Hippocampal formation (tissue), 2 donors: ENCODE measurements around the gene CARNS1.
A peak's percentile ranks its signal among the peaks of the same experiment; 100 is the strongest.

Experiments
- DNase-seq, 2 donors: peaks; one replicate each; lab custom pipeline; 2025; lab: John Stamatoyannopoulos, UW

CARNS1 gene

GRCh38 chr11:67376063-67376820 is 39.2 kb upstream of the CARNS1 start:
- DNase-seq: no peak

GRCh38 chr11:67376873-67377808 is 38.3 kb upstream of the CARNS1 start:
- DNase-seq: no peak

- DNase-seq: no peak
These were observed 36.9 kb upstream of the CARNS1 start for GRCh38 chr11:67378544-67378943.

GRCh38 chr11:67379061-67380058 is 36.1 kb upstream of the CARNS1 start:
- no peak for DNase-seq

GRCh38 chr11:67381244-67381972 is 34.1 kb upstream of the CARNS1 start:
- no peak for DNase-seq

- peak; percentile 66 to 69 for DNase-seq
These were observed 33.0 kb upstream of the CARNS1 start for GRCh38 chr11:67382276-67383136.

GRCh38 chr11:67384851-67385366 is 30.6 kb upstream of the CARNS1 start:
- peak; percentile 30 to 66 for DNase-seq

GRCh38 chr11:67387069-67387468 is 28.4 kb upstream of the CARNS1 start:
- DNase-seq: no peak

- no peak for DNase-seq
These were observed 28.0 kb upstream of the CARNS1 start for GRCh38 chr11:67387518-67387917.

GRCh38 chr11:67389477-67389876 is 26.0 kb upstream of the CARNS1 start:
- no peak for DNase-seq

GRCh38 chr11:67390947-67391303 is 24.6 kb upstream of the CARNS1 start:
- DNase-seq: no peak

GRCh38 chr11:67391304-67392182 is 23.9 kb upstream of the CARNS1 start, which contains the start of gene RAD9A:
Gene RAD9A, plus strand, starts transcription at chr11:67391986. Its CDS starts 59 bp downstream, at chr11:67392045.
- DNase-seq: peak; percentile 85 to 93

GRCh38 chr11:67392183-67392715 is 23.2 kb upstream of the CARNS1 start:
- DNase-seq: no peak

GRCh38 chr11:67393437-67393836 is 22.0 kb upstream of the CARNS1 start:
- no peak for DNase-seq

- no peak for DNase-seq
These were observed 21.5 kb upstream of the CARNS1 start for GRCh38 chr11:67393990-67394389.

GRCh38 chr11:67395555-67396258 is 19.8 kb upstream of the CARNS1 start:
- no peak for DNase-seq

GRCh38 chr11:67396259-67396581 is 19.3 kb upstream of the CARNS1 start:
- no peak for DNase-seq
